ENCODE data around the gene CA7.

CA7 gene

GRCh38 chr16:66863707-66864106 lies 19.5 kb downstream of the CA7 start (continued):
- TF ChIP-seq, protein P1, sequence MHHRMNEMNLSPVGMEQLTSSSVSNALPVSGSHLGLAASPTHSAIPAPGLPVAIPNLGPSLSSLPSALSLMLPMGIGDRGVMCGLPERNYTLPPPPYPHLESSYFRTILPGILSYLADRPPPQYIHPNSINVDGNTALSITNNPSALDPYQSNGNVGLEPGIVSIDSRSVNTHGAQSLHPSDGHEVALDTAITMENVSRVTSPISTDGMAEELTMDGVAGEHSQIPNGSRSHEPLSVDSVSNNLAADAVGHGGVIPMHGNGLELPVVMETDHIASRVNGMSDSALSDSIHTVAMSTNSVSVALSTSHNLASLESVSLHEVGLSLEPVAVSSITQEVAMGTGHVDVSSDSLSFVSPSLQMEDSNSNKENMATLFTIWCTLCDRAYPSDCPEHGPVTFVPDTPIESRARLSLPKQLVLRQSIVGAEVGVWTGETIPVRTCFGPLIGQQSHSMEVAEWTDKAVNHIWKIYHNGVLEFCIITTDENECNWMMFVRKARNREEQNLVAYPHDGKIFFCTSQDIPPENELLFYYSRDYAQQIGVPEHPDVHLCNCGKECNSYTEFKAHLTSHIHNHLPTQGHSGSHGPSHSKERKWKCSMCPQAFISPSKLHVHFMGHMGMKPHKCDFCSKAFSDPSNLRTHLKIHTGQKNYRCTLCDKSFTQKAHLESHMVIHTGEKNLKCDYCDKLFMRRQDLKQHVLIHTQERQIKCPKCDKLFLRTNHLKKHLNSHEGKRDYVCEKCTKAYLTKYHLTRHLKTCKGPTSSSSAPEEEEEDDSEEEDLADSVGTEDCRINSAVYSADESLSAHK (tag by site-specific recombination; IDR thresholded peaks at IDR 0.05), result no peak
- TF ChIP-seq ZNF624 (tag by site-specific recombination; IDR thresholded peaks at IDR 0.05), result no peak
- TF ChIP-seq PRDM6 (tag by site-specific recombination; IDR thresholded peaks at IDR 0.05), result no peak
- TF ChIP-seq ZNF776 (tag by site-specific recombination; IDR thresholded peaks at IDR 0.05; ENCODE audit: borderline replicate concordance), result no peak
- no peak for TF ChIP-seq ZNF560 (tag by site-specific recombination; IDR thresholded peaks at IDR 0.05; ENCODE audit: borderline replicate concordance)

DNA sequence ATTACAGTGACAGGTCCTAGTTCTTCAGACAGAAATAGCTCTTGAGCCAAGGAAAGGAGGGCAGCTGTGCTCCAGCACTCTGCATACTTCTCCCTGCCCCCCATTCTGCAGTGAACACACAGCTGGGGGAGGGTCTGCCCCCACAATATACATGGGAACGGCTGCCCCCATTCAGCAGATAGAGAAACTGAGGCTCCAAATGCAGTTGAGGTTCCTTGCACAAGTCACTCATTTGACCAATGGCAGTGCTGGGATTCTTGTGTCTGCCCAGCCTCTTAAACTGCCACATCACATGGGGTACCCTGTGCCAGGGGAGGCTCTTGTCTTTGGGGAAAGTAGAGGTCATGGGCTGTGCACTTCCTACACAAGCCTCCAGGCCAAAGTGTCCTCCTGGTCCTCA lies 25.2 kb downstream of the CA7 start:
- Histone ChIP-seq H3K4me3 (ENCODE audit: low read depth, low read length) (no peak overlapping the region), H3K4me1 (ENCODE audit: control insufficient read depth, insufficient read depth, low read length) (no peaks in the 10 kb centered on the region), H3K9me3 (ENCODE audit: control insufficient read depth, insufficient read depth, low read depth, low read length) (no peaks in the 10 kb centered on the region), H3K27ac (ENCODE audit: extremely low read depth, low read depth, low read length) (no peak overlapping the region), H3K36me3 (ENCODE audit: control insufficient read depth in 2 of 2, insufficient read depth in 1 of 2, low read length in 2 of 2) (no peaks in the 10 kb centered on the region)
- ChIA-PET POLR2A (interaction anchor here (0.7 kb wide), 1 partner anchor 20 kb away, joined by 3 read pairs; no protein-coding TSS in a partner anchor), CTCF (interaction anchor here (0.6 to 7.5 kb wide), 11 partner anchors 8 to 463 kb away, joined by 3 to 74 read pairs (median 13); partner anchors contain the start of genes NAE1 and PDP2)
- TF ChIP-seq ZNF202 (tag by site-specific recombination; IDR thresholded peaks at IDR 0.05; ENCODE audit: borderline replicate concordance), result no peak
- TF ChIP-seq ZSCAN23 (tag by site-specific recombination; IDR thresholded peaks at IDR 0.05), result no peak
- no peak for TF ChIP-seq ZNF830 (tag by site-specific recombination; IDR thresholded peaks at IDR 0.05; ENCODE audit: low read depth)
- TF ChIP-seq, protein P2, sequence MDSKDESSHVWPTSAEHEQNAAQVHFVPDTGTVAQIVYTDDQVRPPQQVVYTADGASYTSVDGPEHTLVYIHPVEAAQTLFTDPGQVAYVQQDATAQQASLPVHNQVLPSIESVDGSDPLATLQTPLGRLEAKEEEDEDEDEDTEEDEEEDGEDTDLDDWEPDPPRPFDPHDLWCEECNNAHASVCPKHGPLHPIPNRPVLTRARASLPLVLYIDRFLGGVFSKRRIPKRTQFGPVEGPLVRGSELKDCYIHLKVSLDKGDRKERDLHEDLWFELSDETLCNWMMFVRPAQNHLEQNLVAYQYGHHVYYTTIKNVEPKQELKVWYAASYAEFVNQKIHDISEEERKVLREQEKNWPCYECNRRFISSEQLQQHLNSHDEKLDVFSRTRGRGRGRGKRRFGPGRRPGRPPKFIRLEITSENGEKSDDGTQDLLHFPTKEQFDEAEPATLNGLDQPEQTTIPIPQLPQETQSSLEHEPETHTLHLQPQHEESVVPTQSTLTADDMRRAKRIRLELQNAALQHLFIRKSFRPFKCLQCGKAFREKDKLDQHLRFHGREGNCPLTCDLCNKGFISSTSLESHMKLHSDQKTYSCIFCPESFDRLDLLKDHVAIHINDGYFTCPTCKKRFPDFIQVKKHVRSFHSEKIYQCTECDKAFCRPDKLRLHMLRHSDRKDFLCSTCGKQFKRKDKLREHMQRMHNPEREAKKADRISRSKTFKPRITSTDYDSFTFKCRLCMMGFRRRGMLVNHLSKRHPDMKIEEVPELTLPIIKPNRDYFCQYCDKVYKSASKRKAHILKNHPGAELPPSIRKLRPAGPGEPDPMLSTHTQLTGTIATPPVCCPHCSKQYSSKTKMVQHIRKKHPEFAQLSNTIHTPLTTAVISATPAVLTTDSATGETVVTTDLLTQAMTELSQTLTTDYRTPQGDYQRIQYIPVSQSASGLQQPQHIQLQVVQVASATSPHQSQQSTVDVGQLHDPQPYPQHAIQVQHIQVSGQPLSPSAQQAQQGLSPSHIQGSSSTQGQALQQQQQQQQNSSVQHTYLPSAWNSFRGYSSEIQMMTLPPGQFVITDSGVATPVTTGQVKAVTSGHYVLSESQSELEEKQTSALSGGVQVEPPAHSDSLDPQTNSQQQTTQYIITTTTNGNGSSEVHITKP (tag by site-specific recombination; IDR thresholded peaks at IDR 0.05), result no peak
- TF ChIP-seq ZBTB7A (tag by site-specific recombination; IDR thresholded peaks at IDR 0.05; ENCODE audit: low read depth), result no peak
- TF ChIP-seq, protein P3, sequence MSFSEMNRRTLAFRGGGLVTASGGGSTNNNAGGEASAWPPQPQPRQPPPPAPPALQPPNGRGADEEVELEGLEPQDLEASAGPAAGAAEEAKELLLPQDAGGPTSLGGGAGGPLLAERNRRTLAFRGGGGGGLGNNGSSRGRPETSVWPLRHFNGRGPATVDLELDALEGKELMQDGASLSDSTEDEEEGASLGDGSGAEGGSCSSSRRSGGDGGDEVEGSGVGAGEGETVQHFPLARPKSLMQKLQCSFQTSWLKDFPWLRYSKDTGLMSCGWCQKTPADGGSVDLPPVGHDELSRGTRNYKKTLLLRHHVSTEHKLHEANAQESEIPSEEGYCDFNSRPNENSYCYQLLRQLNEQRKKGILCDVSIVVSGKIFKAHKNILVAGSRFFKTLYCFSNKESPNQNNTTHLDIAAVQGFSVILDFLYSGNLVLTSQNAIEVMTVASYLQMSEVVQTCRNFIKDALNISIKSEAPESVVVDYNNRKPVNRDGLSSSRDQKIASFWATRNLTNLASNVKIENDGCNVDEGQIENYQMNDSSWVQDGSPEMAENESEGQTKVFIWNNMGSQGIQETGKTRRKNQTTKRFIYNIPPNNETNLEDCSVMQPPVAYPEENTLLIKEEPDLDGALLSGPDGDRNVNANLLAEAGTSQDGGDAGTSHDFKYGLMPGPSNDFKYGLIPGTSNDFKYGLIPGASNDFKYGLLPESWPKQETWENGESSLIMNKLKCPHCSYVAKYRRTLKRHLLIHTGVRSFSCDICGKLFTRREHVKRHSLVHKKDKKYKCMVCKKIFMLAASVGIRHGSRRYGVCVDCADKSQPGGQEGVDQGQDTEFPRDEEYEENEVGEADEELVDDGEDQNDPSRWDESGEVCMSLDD (tag by site-specific recombination; IDR thresholded peaks at IDR 0.05), result no peak
- TF ChIP-seq ZNF2 (tag by site-specific recombination; IDR thresholded peaks at IDR 0.05), result no peak
- no peak for TF ChIP-seq ZNF19 (tag by site-specific recombination; IDR thresholded peaks at IDR 0.05; ENCODE audit: low read depth)
- TF ChIP-seq, protein P4, sequence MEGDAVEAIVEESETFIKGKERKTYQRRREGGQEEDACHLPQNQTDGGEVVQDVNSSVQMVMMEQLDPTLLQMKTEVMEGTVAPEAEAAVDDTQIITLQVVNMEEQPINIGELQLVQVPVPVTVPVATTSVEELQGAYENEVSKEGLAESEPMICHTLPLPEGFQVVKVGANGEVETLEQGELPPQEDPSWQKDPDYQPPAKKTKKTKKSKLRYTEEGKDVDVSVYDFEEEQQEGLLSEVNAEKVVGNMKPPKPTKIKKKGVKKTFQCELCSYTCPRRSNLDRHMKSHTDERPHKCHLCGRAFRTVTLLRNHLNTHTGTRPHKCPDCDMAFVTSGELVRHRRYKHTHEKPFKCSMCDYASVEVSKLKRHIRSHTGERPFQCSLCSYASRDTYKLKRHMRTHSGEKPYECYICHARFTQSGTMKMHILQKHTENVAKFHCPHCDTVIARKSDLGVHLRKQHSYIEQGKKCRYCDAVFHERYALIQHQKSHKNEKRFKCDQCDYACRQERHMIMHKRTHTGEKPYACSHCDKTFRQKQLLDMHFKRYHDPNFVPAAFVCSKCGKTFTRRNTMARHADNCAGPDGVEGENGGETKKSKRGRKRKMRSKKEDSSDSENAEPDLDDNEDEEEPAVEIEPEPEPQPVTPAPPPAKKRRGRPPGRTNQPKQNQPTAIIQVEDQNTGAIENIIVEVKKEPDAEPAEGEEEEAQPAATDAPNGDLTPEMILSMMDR (tag by site-specific recombination; IDR thresholded peaks at IDR 0.05), result no peak
- TF ChIP-seq KLF17 (tag by site-specific recombination; IDR thresholded peaks at IDR 0.05), result no peak
- TF ChIP-seq ZNF16 (tag by site-specific recombination; IDR thresholded peaks at IDR 0.05; ENCODE audit: low read depth), result no peak
- TF ChIP-seq TRIM28 (IDR thresholded peaks at IDR 0.05; ENCODE audit: borderline replicate concordance, low read length), result no peak
- no peak for TF ChIP-seq ZNF449 (tag by site-specific recombination; IDR thresholded peaks at IDR 0.05)
- TF ChIP-seq EGR2 (tag by site-specific recombination; IDR thresholded peaks at IDR 0.05; ENCODE audit: low read depth), result no peak
- no peak for TF ChIP-seq ZBTB17 (tag by site-specific recombination; IDR thresholded peaks at IDR 0.05)

All from HEK293 (cell line).